ENCODE results near the gene TRIM16.
"Not testable (repeated sequence)": the region's sequence is repeated elsewhere in the genome, so short reads cannot be mapped to it uniquely, and the experiment has no call there.

The TRIM16 gene

DNA sequence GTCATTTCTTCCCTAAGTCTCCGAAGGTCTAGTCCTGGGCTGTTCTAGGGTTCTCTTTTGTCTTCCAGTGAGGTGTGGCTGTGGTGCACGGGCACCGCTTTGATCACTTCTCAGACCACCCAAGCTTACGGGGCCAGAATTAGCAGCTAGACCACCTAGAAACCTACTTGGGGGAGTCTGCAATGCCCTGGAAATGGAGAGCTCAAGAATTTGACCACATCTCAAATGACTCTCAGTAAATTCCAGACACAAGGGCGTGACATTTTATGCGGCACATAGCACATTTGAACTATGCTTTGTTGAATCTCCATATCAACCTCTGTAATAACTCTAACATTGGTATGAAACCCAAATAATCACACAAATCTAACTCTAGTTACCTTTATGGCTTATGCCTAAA lies 24.9 kb downstream of the TRIM16 start:
- no peak overlapping the region for H3K4me3 ChIP-seq (ENCODE audit: extremely low read depth, insufficient read depth, low read length, poor library complexity, severe bottlenecking)
- 96 to 100% methylated on average over 3 to 6 of the region's 6 CpGs for WGBS, 2 experiments (ENCODE audit: insufficient coverage in 2 of 2)
- H3K36me3 ChIP-seq (ENCODE audit: control insufficient read depth, insufficient read depth, low read length): peaks cover 52% of the 10 kb centered on the region
- peaks cover 12% of the 10 kb centered on the region for H3K4me1 ChIP-seq (ENCODE audit: control insufficient read depth, insufficient read depth, low read length, poor library complexity, severe bottlenecking)
- no peaks in the 10 kb centered on the region for H3K9me3 ChIP-seq (ENCODE audit: control insufficient read depth, low read length)
- H3K27ac ChIP-seq (ENCODE audit: low read depth, low read length, severe bottlenecking): no peak overlapping the region

DNA sequence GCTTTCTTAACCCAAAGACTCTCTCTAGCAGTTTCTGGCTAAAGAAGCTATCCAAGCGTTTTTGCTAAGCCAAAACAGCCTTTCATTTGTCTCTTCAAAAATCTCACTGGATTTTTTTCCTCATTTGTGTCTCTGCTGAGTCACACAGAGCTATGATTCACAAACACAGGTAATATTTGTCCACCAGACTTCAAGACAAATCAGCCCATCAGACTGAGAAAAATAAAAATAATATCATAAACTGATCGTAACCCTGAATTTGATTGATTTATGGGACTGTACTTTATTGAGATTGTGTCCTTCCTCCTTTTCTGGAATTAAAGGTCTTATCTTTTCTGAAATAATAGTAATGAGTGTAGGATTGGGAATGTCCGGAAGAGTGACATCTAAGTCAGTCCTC lies 25.8 kb downstream of the TRIM16 start:
- H3K36me3 ChIP-seq (ENCODE audit: control insufficient read depth, insufficient read depth, low read length): peaks cover 45% of the 10 kb centered on the region
- no peak overlapping the region for H3K27ac ChIP-seq (ENCODE audit: low read depth, low read length, severe bottlenecking)
- H3K4me3 ChIP-seq (ENCODE audit: extremely low read depth, insufficient read depth, low read length, poor library complexity, severe bottlenecking): no peak overlapping the region
- 92 to 95% methylated on average over 1 to 2 of the region's 3 CpGs for WGBS, 2 experiments (ENCODE audit: insufficient coverage in 2 of 2)
- H3K4me1 ChIP-seq (ENCODE audit: control insufficient read depth, insufficient read depth, low read length, poor library complexity, severe bottlenecking): peaks cover 12% of the 10 kb centered on the region
- no peaks in the 10 kb centered on the region for H3K9me3 ChIP-seq (ENCODE audit: control insufficient read depth, low read length)

DNA sequence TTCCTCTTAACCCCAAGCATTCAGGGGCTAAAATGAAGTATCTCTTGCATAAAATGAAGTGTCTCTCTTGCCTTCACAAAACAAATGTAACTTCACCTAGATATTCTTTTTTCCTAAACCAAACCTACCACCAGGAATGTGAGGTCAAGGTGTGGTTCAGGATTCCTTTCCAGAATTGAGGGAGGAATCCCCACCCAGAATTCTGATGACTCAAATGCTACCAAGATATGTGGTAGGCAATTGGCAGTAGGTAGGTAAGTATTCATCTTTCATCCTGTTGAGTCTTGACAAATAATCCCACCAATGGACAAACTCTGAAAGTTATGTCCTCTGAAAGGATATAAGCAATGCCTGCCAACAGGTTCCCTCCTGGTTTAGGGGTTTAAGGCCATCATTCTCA lies 26.2 kb downstream of the TRIM16 start:
- no peak overlapping the region for H3K4me3 ChIP-seq (ENCODE audit: extremely low read depth, insufficient read depth, low read length, poor library complexity, severe bottlenecking)
- H3K36me3 ChIP-seq (ENCODE audit: control insufficient read depth, insufficient read depth, low read length): peaks cover 47% of the 10 kb centered on the region
- no peaks in the 10 kb centered on the region for H3K9me3 ChIP-seq (ENCODE audit: control insufficient read depth, low read length)
- peaks cover 12% of the 10 kb centered on the region for H3K4me1 ChIP-seq (ENCODE audit: control insufficient read depth, insufficient read depth, low read length, poor library complexity, severe bottlenecking)
- H3K27ac ChIP-seq (ENCODE audit: low read depth, low read length, severe bottlenecking): no peak overlapping the region

DNA sequence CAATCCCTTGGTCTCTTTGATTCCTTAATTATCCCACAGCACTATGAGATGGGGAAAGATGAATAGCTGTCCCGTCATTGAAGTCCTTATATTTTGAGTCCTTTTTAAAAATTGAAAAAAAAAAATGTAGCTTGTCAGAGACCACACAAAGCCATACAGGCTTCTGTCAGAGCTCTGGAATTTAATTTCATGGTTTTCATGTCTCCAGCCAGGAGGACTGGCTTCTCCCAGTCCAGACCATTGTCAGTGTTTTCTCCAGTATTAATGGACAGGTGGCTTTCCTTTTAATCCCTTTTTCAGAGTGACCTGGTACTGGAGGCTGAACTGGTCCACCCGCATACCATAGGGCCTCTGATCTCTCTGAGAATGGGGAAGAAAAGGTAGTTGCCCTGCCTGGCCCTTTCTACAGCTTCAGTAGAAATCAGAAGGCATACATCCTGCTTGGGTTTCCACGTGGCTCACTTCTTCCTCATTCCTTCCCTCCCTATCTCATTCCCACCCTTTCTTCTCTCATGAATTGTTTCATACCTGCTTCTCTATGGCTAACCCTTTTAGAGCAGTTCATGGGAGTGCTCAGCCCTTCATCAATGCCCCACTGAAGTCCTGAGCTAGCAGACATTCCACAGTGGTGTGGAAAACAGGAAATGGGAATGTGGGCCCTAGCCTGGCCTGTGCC lies 29.1 kb downstream of the TRIM16 start:
- 27 to 62% methylated on average over 1 to 2 of the region's 3 CpGs for WGBS, 2 experiments (ENCODE audit: insufficient coverage in 2 of 2)
- no peaks in the 10 kb centered on the region for H3K9me3 ChIP-seq (ENCODE audit: control insufficient read depth, low read length)
- peak overlapping the region; percentile 52 for H3K27ac ChIP-seq (ENCODE audit: low read depth, low read length, severe bottlenecking)
- H3K4me1 ChIP-seq (ENCODE audit: control insufficient read depth, insufficient read depth, low read length, poor library complexity, severe bottlenecking): peaks cover 25% of the 10 kb centered on the region
- no peak overlapping the region for H3K4me3 ChIP-seq (ENCODE audit: extremely low read depth, insufficient read depth, low read length, poor library complexity, severe bottlenecking)
- peaks cover 36% of the 10 kb centered on the region for H3K36me3 ChIP-seq (ENCODE audit: control insufficient read depth, insufficient read depth, low read length)

DNA sequence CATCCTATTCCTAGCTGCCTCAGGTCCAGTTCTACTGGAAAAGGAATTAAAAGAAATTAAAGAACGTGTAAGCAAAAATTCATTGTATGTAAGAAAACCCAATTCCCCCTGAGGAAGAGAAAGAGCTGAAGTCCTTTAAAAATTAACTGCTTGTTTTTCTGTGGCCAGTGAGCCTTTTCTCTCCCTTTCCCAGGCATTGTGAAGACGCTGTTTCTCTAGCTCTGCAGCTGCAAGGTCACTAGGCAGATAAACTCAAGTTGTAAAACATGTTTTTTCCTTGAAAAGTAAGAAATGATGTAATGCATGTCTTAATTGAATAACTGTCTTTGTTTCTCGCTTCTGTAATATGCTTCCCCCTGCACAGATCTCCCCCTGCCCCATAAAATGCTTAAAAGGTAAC lies 29.7 kb downstream of the TRIM16 start:
- peaks cover 30% of the 10 kb centered on the region for H3K4me1 ChIP-seq (ENCODE audit: control insufficient read depth, insufficient read depth, low read length, poor library complexity, severe bottlenecking)
- H3K4me3 ChIP-seq (ENCODE audit: extremely low read depth, insufficient read depth, low read length, poor library complexity, severe bottlenecking); H3K27ac ChIP-seq (ENCODE audit: low read depth, low read length, severe bottlenecking); H3K9me3 ChIP-seq (ENCODE audit: control insufficient read depth, low read length): not testable (repeated sequence)
- WGBS, 2 experiments (ENCODE audit: insufficient coverage in 2 of 2): 100% methylated on average over 1 of the region's 3 CpGs; no CpG with 5 or more reads in 1 of the 2 experiments
- H3K36me3 ChIP-seq (ENCODE audit: control insufficient read depth, insufficient read depth, low read length): peaks cover 31% of the 10 kb centered on the region

DNA sequence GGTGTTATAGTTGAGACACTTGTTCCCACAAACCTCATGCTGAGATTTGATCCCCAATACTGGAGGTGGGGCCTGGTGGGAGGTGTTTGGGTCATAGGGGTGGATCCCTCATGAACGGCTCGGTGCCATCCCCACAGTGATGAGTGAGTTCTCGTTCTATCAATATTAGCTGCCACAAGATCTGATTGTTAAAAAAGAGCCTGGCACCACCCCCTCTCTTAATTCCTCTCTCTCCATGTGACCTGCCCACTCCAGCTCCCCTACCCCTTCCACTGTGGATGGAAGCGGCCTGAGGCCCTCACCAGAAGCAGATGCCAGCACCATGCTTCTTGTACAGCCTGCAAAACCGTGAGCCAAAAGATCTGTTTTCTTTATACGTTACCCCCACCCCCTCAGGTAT lies 31.2 kb downstream of the TRIM16 start:
- Histone ChIP-seq H3K36me3 (ENCODE audit: control insufficient read depth, insufficient read depth, low read length) (peaks cover 21% of the 10 kb centered on the region), H3K9me3 (ENCODE audit: control insufficient read depth, low read length) (no peaks in the 10 kb centered on the region), H3K27ac (ENCODE audit: low read depth, low read length, severe bottlenecking) (no peak overlapping the region), H3K4me3 (ENCODE audit: extremely low read depth, insufficient read depth, low read length, poor library complexity, severe bottlenecking) (no peak overlapping the region), H3K4me1 (ENCODE audit: control insufficient read depth, insufficient read depth, low read length, poor library complexity, severe bottlenecking) (peaks cover 34% of the 10 kb centered on the region)
- 94 to 98% methylated on average over 4 to 5 of the region's 6 CpGs for WGBS, 2 experiments (ENCODE audit: insufficient coverage in 2 of 2)

DNA sequence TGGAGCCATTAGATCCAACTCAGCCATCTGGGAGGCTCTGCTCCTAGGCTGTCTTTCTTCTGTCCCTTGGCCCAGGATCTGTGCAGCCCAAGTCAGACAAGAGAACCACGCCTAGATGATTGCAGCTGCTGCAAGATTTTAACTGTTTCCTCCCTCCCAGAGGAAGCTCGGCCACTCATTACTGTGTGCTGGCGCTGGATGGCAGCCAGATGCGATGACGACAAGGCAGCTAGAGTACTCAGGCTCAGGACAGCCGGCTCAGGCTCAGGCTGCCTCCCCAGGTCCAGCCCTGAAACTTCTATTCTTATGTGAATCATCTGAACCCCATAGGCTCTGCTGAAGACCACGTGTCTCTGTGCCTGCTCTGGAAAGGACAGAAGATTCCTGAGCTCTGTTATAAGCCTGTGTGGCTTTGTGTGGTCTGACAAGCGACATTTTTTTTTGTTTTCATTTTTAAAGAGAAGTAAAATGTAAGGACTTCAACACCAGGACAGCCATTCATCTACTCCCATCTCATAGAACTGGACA lies 32.5 kb downstream of the TRIM16 start:
- Histone ChIP-seq H3K4me3 (ENCODE audit: extremely low read depth, insufficient read depth, low read length, poor library complexity, severe bottlenecking) (no peak overlapping the region), H3K9me3 (ENCODE audit: control insufficient read depth, low read length) (no peaks in the 10 kb centered on the region), H3K27ac (ENCODE audit: low read depth, low read length, severe bottlenecking) (peak overlapping the region; percentile 81), H3K4me1 (ENCODE audit: control insufficient read depth, insufficient read depth, low read length, poor library complexity, severe bottlenecking) (peaks cover 34% of the 10 kb centered on the region), H3K36me3 (ENCODE audit: control insufficient read depth, insufficient read depth, low read length) (peaks cover 8% of the 10 kb centered on the region)
- WGBS, 2 experiments (ENCODE audit: insufficient coverage in 2 of 2): 9 to 14% methylated on average over 7 of the region's 8 CpGs

DNA sequence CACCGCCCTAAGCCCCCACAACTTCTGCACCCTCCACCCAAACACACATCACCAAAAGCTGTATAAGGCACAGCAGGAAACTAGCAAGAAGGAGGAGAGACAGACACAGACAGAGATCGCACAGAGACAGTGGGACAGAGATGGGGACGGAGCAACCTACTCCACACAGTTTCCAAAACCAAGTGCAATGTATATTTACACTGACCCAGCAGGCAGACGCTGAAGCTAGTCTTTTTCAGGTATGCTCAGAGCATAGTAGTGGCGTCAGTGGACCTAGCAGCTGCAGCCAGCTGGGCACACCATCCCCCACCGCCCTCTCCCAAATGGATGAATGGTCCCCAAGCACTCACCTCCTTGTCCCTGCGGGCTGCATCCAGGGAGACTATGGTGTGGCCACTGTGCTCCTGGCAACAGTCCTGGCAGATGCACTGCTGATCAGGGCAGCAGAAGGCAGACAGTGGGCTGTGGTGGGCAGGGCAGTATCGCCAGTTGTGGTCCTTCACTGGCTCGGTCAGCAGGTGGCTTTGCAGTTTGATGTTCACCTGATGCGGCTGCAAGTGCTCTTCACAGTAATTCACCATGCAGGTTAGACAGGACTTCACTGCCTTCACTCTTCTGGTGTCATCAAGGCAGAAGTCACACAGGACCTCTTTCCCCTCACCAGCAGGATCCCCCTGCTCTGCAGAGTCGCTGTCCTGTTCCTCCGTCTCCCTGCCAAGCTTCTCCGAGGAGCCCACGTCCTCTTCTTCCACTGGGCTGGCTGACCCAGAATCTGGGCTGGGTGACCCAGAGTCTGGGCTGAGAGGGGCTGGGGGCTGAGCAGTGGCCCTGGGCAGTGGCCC lies 33.1 kb downstream of the TRIM16 start:
- no peaks in the 10 kb centered on the region for H3K9me3 ChIP-seq (ENCODE audit: control insufficient read depth, low read length)
- peaks cover 6% of the 10 kb centered on the region for H3K36me3 ChIP-seq (ENCODE audit: control insufficient read depth, insufficient read depth, low read length)
- H3K27ac ChIP-seq (ENCODE audit: low read depth, low read length, severe bottlenecking): peak overlapping the region; percentile 81
- H3K4me3 ChIP-seq (ENCODE audit: extremely low read depth, insufficient read depth, low read length, poor library complexity, severe bottlenecking): no peak overlapping the region
- WGBS, 2 experiments (ENCODE audit: insufficient coverage in 2 of 2): 91 to 92% methylated on average over 9 to 11 of the region's 14 CpGs
- H3K4me1 ChIP-seq (ENCODE audit: control insufficient read depth, insufficient read depth, low read length, poor library complexity, severe bottlenecking): peaks cover 35% of the 10 kb centered on the region

DNA sequence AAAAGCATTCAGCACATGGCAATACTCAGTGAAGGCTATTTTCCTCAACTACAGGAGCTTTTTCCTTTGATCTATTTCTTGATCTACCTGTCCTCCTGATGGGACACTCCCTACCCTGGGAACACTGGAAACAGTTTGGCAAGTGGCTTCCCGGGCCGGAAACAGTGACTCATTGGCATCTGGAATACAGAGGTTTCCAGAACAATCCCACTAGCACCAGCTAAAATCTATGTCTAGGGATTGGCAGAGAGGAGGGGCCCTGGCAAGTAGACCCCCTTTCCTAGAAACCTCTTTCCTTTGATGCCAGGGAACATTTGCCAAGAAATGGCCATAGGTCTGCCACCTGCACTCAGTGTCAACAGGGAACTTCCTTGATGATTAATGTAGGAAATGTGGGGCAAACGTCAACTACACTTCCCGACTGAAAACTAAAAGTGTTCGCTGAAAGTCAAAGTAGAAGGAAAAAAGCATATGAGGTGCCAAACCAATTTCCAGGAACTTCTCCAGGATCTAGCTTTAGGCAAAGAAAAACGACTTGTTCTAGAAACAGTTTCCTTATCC lies 34.2 kb downstream of the TRIM16 start:
- H3K9me3 ChIP-seq (ENCODE audit: control insufficient read depth, low read length): no peaks in the 10 kb centered on the region
- H3K27ac ChIP-seq (ENCODE audit: low read depth, low read length, severe bottlenecking): no peak overlapping the region
- peaks cover 4% of the 10 kb centered on the region for H3K36me3 ChIP-seq (ENCODE audit: control insufficient read depth, insufficient read depth, low read length)
- H3K4me1 ChIP-seq (ENCODE audit: control insufficient read depth, insufficient read depth, low read length, poor library complexity, severe bottlenecking): peaks cover 36% of the 10 kb centered on the region
- no peak overlapping the region for H3K4me3 ChIP-seq (ENCODE audit: extremely low read depth, insufficient read depth, low read length, poor library complexity, severe bottlenecking)
- 91 to 100% methylated on average over 3 to 4 of the region's 6 CpGs for WGBS, 2 experiments (ENCODE audit: insufficient coverage in 2 of 2)

DNA sequence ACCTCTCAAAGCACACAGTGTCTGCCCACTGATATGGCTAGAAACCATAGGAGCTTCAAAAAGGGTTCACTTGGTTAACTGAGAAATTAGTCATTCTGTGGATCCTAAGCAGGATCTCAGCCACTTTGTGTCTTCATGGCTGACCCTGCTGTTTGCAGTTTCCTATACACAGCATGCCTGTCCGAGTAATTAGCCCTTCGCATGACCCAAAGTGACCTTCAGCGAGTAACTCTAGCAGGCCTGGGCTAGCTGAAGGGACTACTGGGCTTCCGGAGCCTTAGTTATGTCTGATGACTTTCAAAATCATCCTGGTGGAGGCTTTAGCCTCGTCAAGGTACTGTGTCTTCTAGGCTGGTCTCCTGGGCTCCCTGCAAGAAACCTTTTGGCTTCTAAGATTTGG lies 35.7 kb downstream of the TRIM16 start:
- H3K27ac ChIP-seq (ENCODE audit: low read depth, low read length, severe bottlenecking): peak overlapping the region; percentile 36
- 86 to 87% methylated on average over 5 of the region's 5 CpGs for WGBS, 2 experiments (ENCODE audit: insufficient coverage in 2 of 2)

More for the DNA sequence above, 35.7 kb downstream of the TRIM16 start:
- Histone ChIP-seq H3K4me1 (ENCODE audit: control insufficient read depth, insufficient read depth, low read length, poor library complexity, severe bottlenecking) (peaks cover 33% of the 10 kb centered on the region), H3K9me3 (ENCODE audit: control insufficient read depth, low read length) (no peaks in the 10 kb centered on the region), H3K4me3 (ENCODE audit: extremely low read depth, insufficient read depth, low read length, poor library complexity, severe bottlenecking) (no peak overlapping the region), H3K36me3 (ENCODE audit: control insufficient read depth, insufficient read depth, low read length) (peaks cover 4% of the 10 kb centered on the region)

All from mesodermal cell (in vitro differentiated cells).